Neural crest cell (in vitro differentiated cells): ENCODE data around the gene SRD5A2. TPM values are rescaled to one million over a fixed set of nuclear protein-coding genes. Genes with fewer than 3 reads are reported as not detected.

Experiments
- DNase-seq: peaks from one replicate; pipeline ENCODE4 v3.0.0; 2021; ENCODE audit warnings: low read depth, mixed read lengths, low spot score
- H3K27ac Mint-ChIP-seq: one replicate; pipeline ENCODE4 v1.8.0; 2021; ENCODE audit warnings: mild to moderate bottlenecking, mixed read lengths; ENCODE audit not compliant: unreplicated experiment
- H3K27me3 Mint-ChIP-seq: 2 replicates; pipeline ENCODE4 v1.8.0; 2021; ENCODE audit warnings: low read depth, mild to moderate bottlenecking, mixed read lengths
- H3K36me3 Mint-ChIP-seq: 2 replicates; pipeline ENCODE4 v1.8.0; 2021; ENCODE audit warnings: low read depth, mild to moderate bottlenecking, mixed read lengths
- H3K4me1 Mint-ChIP-seq: 2 replicates; pipeline ENCODE4 v1.8.0; 2021; ENCODE audit warnings: mixed read lengths
- H3K4me3 Mint-ChIP-seq: one replicate; pipeline ENCODE4 v1.8.0; 2021; ENCODE audit warnings: mild to moderate bottlenecking, mixed read lengths
- H3K9me3 Mint-ChIP-seq: 2 replicates; pipeline ENCODE4 v1.8.0; 2021; ENCODE audit warnings: mixed read lengths
- CTCF ChIP-seq: fragments of 200-600 bp; sonication (generic); conservative IDR thresholded peaks from 2 replicates; pipeline ENCODE4 v1.5.0; 2021; ENCODE audit warnings: antibody characterized with exemption, mild to moderate bottlenecking
- total RNA-seq: library from RNA; stranded (reverse); gene quantifications from 2 replicates; pipeline ENCODE4 v1.2.1, GENCODE V29; 2021

Gene SRD5A2
- total RNA-seq, 1 donor from 2014 or later: not detected

GRCh38 chr2:31553362-31553761 lies 27.4 kb downstream of the SRD5A2 start:
- H3K36me3 Mint-ChIP-seq: no peaks in the 10 kb centered on the region
- no peak overlapping the region for H3K4me3 Mint-ChIP-seq
- peaks cover 21% of the 10 kb centered on the region for H3K27me3 Mint-ChIP-seq
- peaks cover 11% of the 10 kb centered on the region for H3K9me3 Mint-ChIP-seq
- H3K4me1 Mint-ChIP-seq: no peaks in the 10 kb centered on the region
- no peak for DNase-seq
- H3K27ac Mint-ChIP-seq: no peak overlapping the region
- no peak for TF ChIP-seq CTCF

GRCh38 chr2:31547485-31547884 lies 33.3 kb downstream of the SRD5A2 start:
- Mint-ChIP-seq H3K4me3 (no peak overlapping the region), H3K36me3 (no peaks in the 10 kb centered on the region), H3K27ac (no peak overlapping the region), H3K27me3 (peaks cover 21% of the 10 kb centered on the region), H3K9me3 (peaks cover 4% of the 10 kb centered on the region), H3K4me1 (no peaks in the 10 kb centered on the region)
- no peak for DNase-seq
- TF ChIP-seq CTCF: no peak

- no peak for TF ChIP-seq CTCF
Measured at GRCh38 chr2:31541853-31542252, 38.9 kb downstream of the SRD5A2 start.

GRCh38 chr2:31539505-31539904 lies 41.2 kb downstream of the SRD5A2 start:
- H3K27ac Mint-ChIP-seq: no peak overlapping the region
- no peak for DNase-seq
- no peaks in the 10 kb centered on the region for H3K4me1 Mint-ChIP-seq
- H3K27me3 Mint-ChIP-seq: peaks cover 23% of the 10 kb centered on the region
- H3K36me3 Mint-ChIP-seq: no peaks in the 10 kb centered on the region
- no peak overlapping the region for H3K4me3 Mint-ChIP-seq
- H3K9me3 Mint-ChIP-seq: no peaks in the 10 kb centered on the region
- no peak for TF ChIP-seq CTCF

More at GRCh38 chr2:31541853-31542252, 38.9 kb downstream of the SRD5A2 start:
- H3K27me3 Mint-ChIP-seq: peaks cover 20% of the 10 kb centered on the region
- no peaks in the 10 kb centered on the region for H3K4me1 Mint-ChIP-seq
- DNase-seq: no peak
- H3K27ac Mint-ChIP-seq: no peak overlapping the region
- H3K9me3 Mint-ChIP-seq: no peaks in the 10 kb centered on the region
- H3K36me3 Mint-ChIP-seq: no peaks in the 10 kb centered on the region
- no peak overlapping the region for H3K4me3 Mint-ChIP-seq

GRCh38 chr2:31535768-31536167 lies 45.0 kb downstream of the SRD5A2 start:
- no peak for TF ChIP-seq CTCF
- no peaks in the 10 kb centered on the region for H3K4me1 Mint-ChIP-seq
- no peaks in the 10 kb centered on the region for H3K36me3 Mint-ChIP-seq
- peaks cover 8% of the 10 kb centered on the region for H3K27me3 Mint-ChIP-seq
- no peak for DNase-seq
- no peaks in the 10 kb centered on the region for H3K9me3 Mint-ChIP-seq
- no peak overlapping the region for H3K4me3 Mint-ChIP-seq
- no peak overlapping the region for H3K27ac Mint-ChIP-seq

- H3K27me3 Mint-ChIP-seq: peaks cover 8% of the 10 kb centered on the region
- H3K27ac Mint-ChIP-seq: no peak overlapping the region
- no peak for TF ChIP-seq CTCF
- H3K36me3 Mint-ChIP-seq: no peaks in the 10 kb centered on the region
- H3K4me1 Mint-ChIP-seq: no peaks in the 10 kb centered on the region
- no peak overlapping the region for H3K4me3 Mint-ChIP-seq
- no peaks in the 10 kb centered on the region for H3K9me3 Mint-ChIP-seq
- no peak for DNase-seq
Measured at GRCh38 chr2:31534636-31535035, 46.1 kb downstream of the SRD5A2 start.
